Ascending aorta (tissue), 2 donors: Measurements from ENCODE around the gene TEAD1. TPM values are rescaled to one million over a fixed set of nuclear protein-coding genes. Genes with fewer than 3 reads are reported as not detected.
"Not testable (repeated sequence)": the region's sequence is repeated elsewhere in the genome, so short reads cannot be mapped to it uniquely, and the experiment has no call there.

ENCODE experiments used
- DNase-seq, 2 donors: peaks; one replicate each; pipeline ENCODE4 v3.0.0-alpha.2; 2019; ENCODE audit warnings: low spot score in 2 of 2
- H3K27ac ChIP-seq, 2 donors: fragments of 200-600 bp; sonication (generic); one replicate each; pipeline ENCODE4 v1.5.1; 2016 to 2017; ENCODE audit warnings: mild to moderate bottlenecking in 1 of 2
- H3K27me3 ChIP-seq: fragments of 200-600 bp; sonication (generic); one replicate; pipeline ENCODE4 v1.5.1; 2017
- H3K36me3 ChIP-seq, 2 donors: fragments of 200-600 bp; sonication (generic); one replicate each; pipeline ENCODE4 v1.5.1; 2016
- H3K4me1 ChIP-seq, 2 donors: fragments of 200-600 bp; sonication (generic); one replicate each; pipeline ENCODE4 v1.5.1; 2016 to 2017; ENCODE audit warnings: mild to moderate bottlenecking in 1 of 2
- H3K4me3 ChIP-seq, 2 donors: fragments of 200-600 bp; sonication (generic); one replicate each; pipeline ENCODE4 v1.5.1; 2016 to 2017; ENCODE audit warnings: mild to moderate bottlenecking in 1 of 2
- H3K9me3 ChIP-seq, 2 donors: fragments of 200-600 bp; sonication (generic); one replicate each; pipeline ENCODE4 v1.5.1; 2016
- CTCF ChIP-seq, 3 experiments: fragments of 200-600 bp in 2 of 3; fragments of 450-650 bp in 1 of 3; sonication (generic) in 2 of 3; IDR thresholded peaks; one replicate each; pipeline ENCODE4 v1.5.1; 2016 to 2019; ENCODE audit warnings: antibody characterized with exemption in 3 of 3, mild to moderate bottlenecking in 1 of 3, moderate library complexity in 1 of 3
- intact Hi-C: fragments of 100-400 bp; cut with DNase I; formaldehyde crosslinking; loops from one replicate; pipeline ENCODE4 v1.15.1; 2023
- total RNA-seq: library from RNA; depleted of rRNA; stranded (reverse); fragments of >200 nt; gene quantifications from one replicate; pipeline ENCODE4 v1.1.0, GENCODE V29; 2016

The TEAD1 gene
- total RNA-seq, 1 donor from 2014 or later = 112 TPM

GRCh38 chr11:12876340-12876739 is 202.1 kb downstream of the TEAD1 start:
- intact Hi-C loops = no loop called here

GRCh38 chr11:12876988-12877387 is 202.8 kb downstream of the TEAD1 start:
- H3K27me3 ChIP-seq = no peaks in the 10 kb centered on the region
- no peaks in the 10 kb centered on the region for H3K4me1 ChIP-seq
- intact Hi-C loops = no loop called here
- H3K36me3 ChIP-seq = peaks cover 0 to 18% of the 10 kb centered on the region in 2 donors
- DNase-seq = no peak
- no peak overlapping the region for H3K4me3 ChIP-seq
- no peak overlapping the region for H3K27ac ChIP-seq
- H3K9me3 ChIP-seq = no peaks in the 10 kb centered on the region
- TF ChIP-seq CTCF (IDR thresholded peaks at IDR 0.05) = no peak

More at GRCh38 chr11:12876340-12876739, 202.1 kb downstream of the TEAD1 start:
- Histone ChIP-seq H3K4me1 (no peaks in the 10 kb centered on the region), H3K27me3 (no peaks in the 10 kb centered on the region), H3K36me3 (peaks cover 0 to 12% of the 10 kb centered on the region in 2 donors), H3K27ac (no peak overlapping the region), H3K4me3 (no peak overlapping the region), H3K9me3 (no peaks in the 10 kb centered on the region)
- TF ChIP-seq CTCF (IDR thresholded peaks at IDR 0.05) = no peak
- DNase-seq = no peak

GRCh38 chr11:12877508-12877907 is 203.3 kb downstream of the TEAD1 start:
- H3K27ac ChIP-seq, H3K27me3 ChIP-seq, H3K9me3 ChIP-seq, H3K4me3 ChIP-seq, intact Hi-C loops, H3K4me1 ChIP-seq, DNase-seq: not testable (repeated sequence)
- peaks cover 0 to 22% of the 10 kb centered on the region in 2 donors for H3K36me3 ChIP-seq

- intact Hi-C loops = no loop called here
- TF ChIP-seq CTCF (IDR thresholded peaks at IDR 0.05) = no peak
- Histone ChIP-seq H3K27me3 (no peaks in the 10 kb centered on the region), H3K27ac (no peak overlapping the region), H3K4me3 (no peak overlapping the region), H3K9me3 (no peaks in the 10 kb centered on the region), H3K36me3 (peaks cover 6 to 42% of the 10 kb centered on the region in 2 donors), H3K4me1 (no peaks in the 10 kb centered on the region)
- peak in 1 of 2 donors; percentile 12 for DNase-seq
These were observed 206.1 kb downstream of the TEAD1 start for GRCh38 chr11:12880327-12880726.

- H3K27ac ChIP-seq = no peak overlapping the region
- intact Hi-C loops = no loop called here
- no peak for TF ChIP-seq CTCF (IDR thresholded peaks at IDR 0.05)
- no peak for DNase-seq
- no peaks in the 10 kb centered on the region for H3K9me3 ChIP-seq
- H3K27me3 ChIP-seq = no peaks in the 10 kb centered on the region
- H3K36me3 ChIP-seq = peaks cover 6 to 42% of the 10 kb centered on the region in 2 donors
- H3K4me3 ChIP-seq = no peak overlapping the region
- no peaks in the 10 kb centered on the region for H3K4me1 ChIP-seq
These were observed 208.4 kb downstream of the TEAD1 start for GRCh38 chr11:12882670-12883069.

- H3K36me3 ChIP-seq = peaks cover 6 to 36% of the 10 kb centered on the region in 2 donors
- H3K27me3 ChIP-seq = no peaks in the 10 kb centered on the region
- intact Hi-C loops = no loop called here
- H3K27ac ChIP-seq = no peak overlapping the region
- no peak for TF ChIP-seq CTCF (IDR thresholded peaks at IDR 0.05)
- no peak overlapping the region for H3K4me3 ChIP-seq
- no peak for DNase-seq
- no peaks in the 10 kb centered on the region for H3K9me3 ChIP-seq
- peaks cover 3 to 9% of the 10 kb centered on the region in 2 donors for H3K4me1 ChIP-seq
These were observed 210.6 kb downstream of the TEAD1 start for GRCh38 chr11:12884751-12885318.
